ENCODE data around the gene APP.

DNA sequence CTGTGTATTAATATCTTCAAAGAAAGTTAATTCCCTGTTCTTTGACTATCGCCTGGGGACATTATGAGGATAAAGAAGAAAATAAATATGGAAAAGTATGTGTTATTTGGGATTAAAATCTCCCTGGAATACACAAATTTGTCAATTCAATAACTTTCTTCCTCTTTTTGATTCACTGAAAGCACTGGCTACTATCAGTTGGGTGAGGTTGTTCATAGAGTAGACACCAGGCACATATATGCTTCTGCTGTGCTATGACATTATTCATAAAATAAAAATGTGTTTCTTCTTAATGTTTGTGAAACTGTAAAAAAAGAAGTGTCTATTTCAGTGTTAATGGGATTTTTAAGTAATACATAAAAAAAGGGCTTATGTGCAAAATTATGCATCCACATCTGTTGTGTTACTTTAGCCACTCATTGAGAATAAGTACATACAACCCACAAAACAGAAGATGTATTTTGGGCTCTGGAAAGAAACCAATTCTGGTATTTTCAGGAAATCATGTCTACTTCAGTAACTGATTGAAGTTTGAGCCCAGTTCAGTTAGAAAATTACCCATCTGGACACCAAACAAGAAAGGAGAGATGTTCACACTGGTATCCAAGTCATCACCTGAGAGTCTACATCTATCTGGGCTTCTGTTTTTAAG is 266.4 kb downstream of the APP start:
- TF ChIP-seq, protein P1, sequence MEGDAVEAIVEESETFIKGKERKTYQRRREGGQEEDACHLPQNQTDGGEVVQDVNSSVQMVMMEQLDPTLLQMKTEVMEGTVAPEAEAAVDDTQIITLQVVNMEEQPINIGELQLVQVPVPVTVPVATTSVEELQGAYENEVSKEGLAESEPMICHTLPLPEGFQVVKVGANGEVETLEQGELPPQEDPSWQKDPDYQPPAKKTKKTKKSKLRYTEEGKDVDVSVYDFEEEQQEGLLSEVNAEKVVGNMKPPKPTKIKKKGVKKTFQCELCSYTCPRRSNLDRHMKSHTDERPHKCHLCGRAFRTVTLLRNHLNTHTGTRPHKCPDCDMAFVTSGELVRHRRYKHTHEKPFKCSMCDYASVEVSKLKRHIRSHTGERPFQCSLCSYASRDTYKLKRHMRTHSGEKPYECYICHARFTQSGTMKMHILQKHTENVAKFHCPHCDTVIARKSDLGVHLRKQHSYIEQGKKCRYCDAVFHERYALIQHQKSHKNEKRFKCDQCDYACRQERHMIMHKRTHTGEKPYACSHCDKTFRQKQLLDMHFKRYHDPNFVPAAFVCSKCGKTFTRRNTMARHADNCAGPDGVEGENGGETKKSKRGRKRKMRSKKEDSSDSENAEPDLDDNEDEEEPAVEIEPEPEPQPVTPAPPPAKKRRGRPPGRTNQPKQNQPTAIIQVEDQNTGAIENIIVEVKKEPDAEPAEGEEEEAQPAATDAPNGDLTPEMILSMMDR (conservative IDR thresholded peaks at IDR 0.05; ENCODE audit: low read depth, low read length): no peak
- TF ChIP-seq EZH2 (IDR thresholded peaks at IDR 0.05; ENCODE audit: borderline replicate concordance, low read depth, low read length, poor library complexity, severe bottlenecking): no peak

All from A673 (cell line).